Sciatic nerve (tissue), 2 donors: ENCODE results near the gene SYNPR. TPM values are rescaled to one million over a fixed set of nuclear protein-coding genes. Genes with fewer than 3 reads are reported as not detected.
"Not testable (repeated sequence)": the region's sequence is repeated elsewhere in the genome, so short reads cannot be mapped to it uniquely, and the experiment has no call there.

ENCODE experiments used
- ATAC-seq: fragments of 200-7000 bp; cut with Tn5 transposase; one replicate; pipeline ENCODE4 v1.9.1; 2020; ENCODE audit warnings: mild to moderate bottlenecking, moderate library complexity
- DNase-seq: peaks from one replicate; pipeline ENCODE4 v3.0.0-alpha.2; 2020; ENCODE audit warnings: low spot score
- intact Hi-C: fragments of 100-400 bp; cut with DNase I; formaldehyde crosslinking; loops from one replicate; pipeline ENCODE4 v1.14.2; 2022
- total RNA-seq: library from RNA; stranded (reverse); fragmentation: NEBNext Ultra II Directional; extraction: Animal tissue kit (Norgen Biotek cat#: 25700); gene quantifications from one replicate; pipeline ENCODE4 v1.2.1, GENCODE V29; 2021
- donor health status: DM: no; HTN: no; CAD: no.
- donor health status: DM: no; HTN: no; CAD: no.

SYNPR gene
- total RNA-seq, 1 donor from 2014 or later = not detected

- no peak for DNase-seq
- no peak for ATAC-seq
- intact Hi-C loops = no loop called here
Measured at GRCh38 chr3:63644212-63644797, 366.2 kb downstream of the SYNPR start.

DNA sequence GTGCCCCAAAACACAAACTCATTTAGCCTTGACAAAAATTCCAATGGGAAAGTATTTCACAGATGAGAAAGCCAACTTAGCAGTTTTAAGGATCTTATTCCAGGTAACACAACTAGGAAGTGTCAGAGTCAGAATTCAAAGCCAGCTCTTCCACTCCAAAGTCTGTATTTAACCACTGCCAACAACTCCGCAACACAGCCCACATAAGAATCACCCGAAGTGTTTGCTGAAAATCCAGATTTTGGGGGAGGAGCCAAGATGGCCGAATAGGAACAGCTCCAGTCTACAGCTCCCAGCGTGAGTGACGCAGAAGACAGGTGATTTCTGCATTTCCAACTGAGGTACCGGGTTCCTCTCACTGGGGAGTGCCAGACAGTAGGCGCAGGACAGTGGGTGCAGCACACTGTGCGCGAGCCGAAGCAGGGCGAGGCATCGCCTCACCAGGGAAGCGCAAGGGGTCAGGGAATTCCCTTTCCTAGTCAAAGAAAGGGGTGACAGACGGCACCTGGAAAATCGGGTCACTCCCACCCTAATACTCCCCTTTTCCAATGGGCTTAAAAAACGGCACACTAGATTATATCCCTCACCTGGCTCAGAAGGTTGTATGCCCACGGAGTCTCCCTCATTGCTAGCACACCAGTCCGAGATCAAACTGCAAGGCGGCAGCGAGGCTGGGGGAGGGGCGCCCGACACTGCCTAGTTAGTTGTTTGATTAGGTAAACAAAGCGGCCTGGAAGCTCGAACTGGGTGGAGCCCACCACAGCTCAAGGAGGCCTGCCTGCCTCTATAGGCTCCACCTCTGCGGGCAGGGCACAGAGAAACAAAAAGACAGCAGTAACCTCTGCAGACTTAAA is 367.0 kb downstream of the SYNPR start:
- intact Hi-C loops = not testable (repeated sequence)

DNA sequence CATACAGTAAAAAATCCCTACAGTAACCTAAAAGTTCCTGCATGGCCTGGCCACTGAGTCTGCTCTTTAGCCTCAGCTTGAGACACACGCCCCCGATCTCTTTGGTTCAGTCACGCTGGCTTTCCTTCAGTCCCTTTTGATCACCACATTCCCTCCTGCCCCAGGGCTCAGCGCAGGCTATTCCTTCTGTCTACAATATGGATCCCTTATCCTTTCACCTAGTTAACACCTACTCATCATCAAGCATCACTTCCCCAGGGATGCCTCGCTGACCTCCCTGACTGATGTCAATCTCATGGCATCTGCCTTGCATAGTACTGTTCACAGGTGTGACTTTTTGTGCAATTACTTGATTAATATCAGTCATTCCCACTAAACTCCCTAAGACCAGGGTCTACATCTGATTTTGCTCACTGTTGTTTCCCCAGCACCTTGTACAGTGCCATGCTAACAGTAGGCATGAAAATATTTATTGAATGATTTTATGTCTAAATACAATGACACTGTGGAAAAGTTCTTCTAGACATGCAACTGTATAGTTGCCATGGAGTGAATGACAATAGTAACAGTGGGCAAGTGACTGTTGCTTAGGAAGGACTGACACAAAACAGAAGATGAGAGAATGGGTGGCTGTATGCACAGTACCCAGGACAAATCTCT is 374.1 kb downstream of the SYNPR start, which contains the start of gene SNTN:
SNTN (plus strand) TSS at position 610 of the 660 bp plus-strand sequence; CDS start at position 623, 13 bp downstream.
- intact Hi-C loops = no loop called here
- no peak for DNase-seq
- ATAC-seq = no peak

More for the DNA sequence above, 367.0 kb downstream of the SYNPR start:
- DNase-seq, ATAC-seq: not testable (repeated sequence)

DNA sequence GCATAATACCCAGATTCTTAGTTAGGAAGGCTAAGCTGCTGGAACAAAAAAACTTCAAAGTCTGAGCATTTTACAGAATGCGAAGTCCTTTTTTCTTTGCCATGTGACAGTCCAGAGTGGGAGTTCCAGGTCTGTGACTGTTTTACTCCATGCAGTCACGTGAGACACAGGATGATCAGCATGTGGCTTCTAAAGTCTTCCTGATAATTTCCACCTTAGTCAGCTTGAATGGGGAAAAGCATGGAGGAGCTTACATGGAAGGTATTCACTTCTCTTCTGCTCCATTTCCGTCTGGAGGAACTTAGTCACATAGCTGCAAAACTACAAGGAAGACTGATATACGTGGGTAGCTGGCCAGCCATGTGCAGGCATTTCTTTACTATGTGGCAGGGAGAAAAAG is 376.1 kb downstream of the SYNPR start:
- DNase-seq (no peak), ATAC-seq (no peak)
- intact Hi-C loops = no loop called here

GRCh38 chr3:63654931-63655330 is 376.8 kb downstream of the SYNPR start:
- DNase-seq = no peak
- no peak for ATAC-seq
- intact Hi-C loops = no loop called here

DNA sequence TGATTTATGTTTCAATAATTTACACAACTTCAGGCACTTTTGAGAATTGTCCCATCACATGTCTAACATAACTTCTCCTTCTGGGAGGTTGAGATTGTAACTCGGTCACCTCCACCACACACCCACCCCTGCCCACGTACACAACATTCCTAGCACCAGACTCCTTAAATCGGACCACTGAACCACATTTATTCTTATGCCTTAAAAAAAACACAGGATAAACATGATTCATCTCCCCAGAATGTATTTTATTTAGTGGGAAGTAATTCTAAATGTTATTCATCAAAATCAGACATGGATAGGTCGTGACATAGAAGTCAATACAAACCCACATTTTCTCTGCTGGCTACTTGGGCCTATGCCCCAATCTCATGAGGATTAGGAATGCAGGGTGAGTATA is 377.4 kb downstream of the SYNPR start:
- DNase-seq (no peak), ATAC-seq (no peak)
- intact Hi-C loops = no loop called here

DNA sequence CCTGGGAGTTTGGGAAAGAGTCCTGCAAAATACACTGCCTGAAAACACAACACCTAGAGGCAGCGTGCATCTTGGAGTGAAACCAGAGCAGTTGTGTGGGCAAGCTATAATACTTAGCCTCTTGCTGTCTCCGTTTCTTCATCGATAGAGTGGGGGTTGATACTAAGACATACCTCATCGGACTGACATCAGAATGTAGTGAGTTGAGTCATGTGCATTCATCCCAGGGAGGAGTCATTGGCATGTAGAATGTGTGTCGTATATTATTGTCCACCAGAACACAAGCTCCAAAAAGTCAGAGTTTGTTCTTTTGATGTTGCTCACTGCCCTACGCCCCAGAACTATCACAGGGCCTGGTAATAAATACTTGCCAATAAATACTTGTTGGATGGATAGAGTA is 378.7 kb downstream of the SYNPR start:
- DNase-seq (no peak), ATAC-seq (no peak)
- intact Hi-C loops = no loop called here

GRCh38 chr3:63661242-63661641 is 383.1 kb downstream of the SYNPR start:
- intact Hi-C loops = no loop called here
- ATAC-seq (no peak), DNase-seq (no peak)

GRCh38 chr3:63662011-63662410 is 383.9 kb downstream of the SYNPR start:
- ATAC-seq (no peak), DNase-seq (no peak)
- intact Hi-C loops = no loop called here

DNA sequence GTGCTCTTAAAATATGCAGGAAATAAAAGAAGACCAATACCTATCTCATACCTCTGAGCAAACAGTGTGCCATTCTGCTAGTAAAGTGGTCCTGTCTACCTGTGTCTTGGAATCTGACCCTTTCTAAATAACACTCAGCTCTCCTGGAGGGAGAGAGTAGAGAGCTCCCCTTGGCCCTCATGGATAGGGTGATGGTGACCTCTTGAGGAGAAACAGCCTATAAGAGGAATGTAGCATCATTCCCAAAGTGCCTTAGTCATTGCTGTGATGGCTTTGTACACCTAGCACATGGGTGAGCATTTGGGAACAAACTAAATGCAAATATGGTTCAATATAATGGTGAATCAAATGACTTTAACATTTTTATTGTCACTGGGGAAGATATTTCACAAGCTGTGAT is 384.4 kb downstream of the SYNPR start:
- DNase-seq = no peak
- no peak for ATAC-seq
- intact Hi-C loops = no loop called here
